ENCODE results near the gene ABHD17B. TPM values are rescaled to one million over a fixed set of nuclear protein-coding genes. Genes with fewer than 3 reads are reported as not detected.

Gene ABHD17B
- total RNA-seq, 1 donor from 2014 or later = 24.7 TPM

DNA sequence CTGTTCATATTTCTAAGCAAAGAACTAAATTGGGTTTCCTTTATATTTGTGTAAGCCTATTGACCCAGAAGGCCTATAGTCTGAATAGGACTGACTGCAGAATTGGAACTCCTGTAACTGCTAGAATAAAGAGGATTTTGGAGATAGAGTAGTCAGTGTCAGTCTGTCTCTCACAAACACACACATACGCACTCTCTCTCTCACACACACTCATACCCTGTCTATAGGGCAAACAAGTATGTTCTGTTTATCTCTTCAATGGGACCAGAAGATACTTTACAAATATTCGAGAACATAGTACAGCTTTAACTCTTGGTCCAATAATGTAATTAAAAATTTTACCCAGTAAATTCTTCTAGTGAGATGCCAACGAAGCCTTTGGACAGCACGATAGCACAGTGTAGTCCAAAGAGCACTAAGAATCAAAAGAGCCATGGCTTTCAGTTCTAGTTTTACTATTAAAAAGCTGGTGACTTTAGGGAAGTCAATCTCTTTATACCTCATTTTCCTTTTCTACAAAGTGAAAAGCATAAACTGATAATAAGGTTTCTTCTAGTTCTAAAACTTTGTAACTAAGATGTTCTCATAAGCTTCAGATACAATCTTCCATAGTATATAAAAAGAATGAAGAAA is 19.3 kb downstream of the ABHD17B start:
- TF ChIP-seq CTCF (IDR thresholded peaks at IDR 0.05; ENCODE audit: insufficient read depth, low read length, severe bottlenecking) = no peak
- Histone ChIP-seq H3K36me3 (ENCODE audit: control insufficient read depth, insufficient read depth, low read length) (no peaks in the 10 kb centered on the region), H3K4me3 (ENCODE audit: low read depth, low read length) (no peak overlapping the region), H3K27me3 (ENCODE audit: control insufficient read depth, insufficient read depth, low read length) (no peaks in the 10 kb centered on the region)
- no peak for FAIRE-seq
- no peak for DNase-seq (ENCODE audit: low read depth)

DNA sequence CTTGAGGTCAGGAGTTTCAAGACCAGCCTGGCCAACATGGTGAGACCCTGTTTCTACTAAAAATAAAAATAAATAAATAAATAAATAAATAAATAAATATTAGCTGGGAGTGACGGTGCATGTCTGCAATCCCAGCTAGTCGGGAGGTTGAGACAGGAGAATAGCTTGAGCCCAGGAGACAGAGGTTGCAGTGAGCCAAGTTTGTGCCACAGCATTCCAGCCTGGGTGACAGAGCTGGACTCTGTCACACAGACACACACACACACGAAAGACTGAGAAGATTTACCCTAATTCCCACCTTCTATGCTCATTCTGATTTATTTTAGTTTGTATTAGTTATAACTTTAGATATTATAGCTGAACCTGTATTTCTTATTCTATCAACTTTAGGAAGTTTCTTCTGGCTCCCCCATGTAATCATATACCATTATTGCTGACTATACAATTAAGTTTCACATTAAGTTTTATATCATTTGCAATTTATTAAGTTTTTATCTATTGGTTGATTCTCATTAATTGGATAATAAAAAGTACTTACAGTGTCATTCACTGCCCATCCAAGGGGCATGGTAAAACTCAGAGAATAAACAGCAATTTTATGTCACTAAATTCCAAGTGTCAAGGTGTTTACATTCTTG is 20.8 kb downstream of the ABHD17B start:
- TF ChIP-seq CTCF (IDR thresholded peaks at IDR 0.05; ENCODE audit: insufficient read depth, low read length, severe bottlenecking) = no peak

DNA sequence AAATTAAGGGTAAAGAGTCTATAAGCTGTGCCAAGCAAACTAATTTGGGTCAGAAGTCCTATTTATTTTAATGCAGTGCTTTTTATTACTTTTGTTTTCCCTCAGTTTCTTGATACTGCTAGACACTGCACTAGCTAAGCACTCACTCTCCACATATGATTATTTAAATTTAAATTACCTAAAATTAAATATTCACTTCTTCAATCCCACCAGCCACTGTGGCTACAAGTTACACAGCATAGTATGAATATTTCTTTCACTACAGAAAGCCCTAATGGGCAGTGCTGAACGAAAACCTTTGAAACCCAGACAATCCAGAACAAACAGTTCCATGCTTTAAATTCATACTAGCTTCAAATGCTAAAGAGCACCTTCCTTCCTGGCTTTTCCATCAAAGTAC is 23.6 kb downstream of the ABHD17B start:
- DNase-seq (ENCODE audit: low read depth) (no peak), FAIRE-seq (no peak)
- Histone ChIP-seq H3K4me3 (ENCODE audit: low read depth, low read length) (no peak overlapping the region), H3K27me3 (ENCODE audit: control insufficient read depth, insufficient read depth, low read length) (no peaks in the 10 kb centered on the region), H3K36me3 (ENCODE audit: control insufficient read depth, insufficient read depth, low read length) (no peaks in the 10 kb centered on the region)
- no peak for TF ChIP-seq CTCF (IDR thresholded peaks at IDR 0.05; ENCODE audit: insufficient read depth, low read length, severe bottlenecking)

More for the DNA sequence above, 20.8 kb downstream of the ABHD17B start:
- H3K36me3 ChIP-seq (ENCODE audit: control insufficient read depth, insufficient read depth, low read length) = no peaks in the 10 kb centered on the region
- DNase-seq (ENCODE audit: low read depth) = no peak
- FAIRE-seq = no peak
- no peaks in the 10 kb centered on the region for H3K27me3 ChIP-seq (ENCODE audit: control insufficient read depth, insufficient read depth, low read length)
- no peak overlapping the region for H3K4me3 ChIP-seq (ENCODE audit: low read depth, low read length)

GRCh38 chr9:71886541-71886940 is 24.5 kb downstream of the ABHD17B start:
- Histone ChIP-seq H3K27me3 (ENCODE audit: control insufficient read depth, insufficient read depth, low read length) (no peaks in the 10 kb centered on the region), H3K4me3 (ENCODE audit: low read depth, low read length) (no peak overlapping the region), H3K36me3 (ENCODE audit: control insufficient read depth, insufficient read depth, low read length) (no peaks in the 10 kb centered on the region)
- no peak for FAIRE-seq
- no peak for TF ChIP-seq CTCF (IDR thresholded peaks at IDR 0.05; ENCODE audit: insufficient read depth, low read length, severe bottlenecking)
- no peak for DNase-seq (ENCODE audit: low read depth)

DNA sequence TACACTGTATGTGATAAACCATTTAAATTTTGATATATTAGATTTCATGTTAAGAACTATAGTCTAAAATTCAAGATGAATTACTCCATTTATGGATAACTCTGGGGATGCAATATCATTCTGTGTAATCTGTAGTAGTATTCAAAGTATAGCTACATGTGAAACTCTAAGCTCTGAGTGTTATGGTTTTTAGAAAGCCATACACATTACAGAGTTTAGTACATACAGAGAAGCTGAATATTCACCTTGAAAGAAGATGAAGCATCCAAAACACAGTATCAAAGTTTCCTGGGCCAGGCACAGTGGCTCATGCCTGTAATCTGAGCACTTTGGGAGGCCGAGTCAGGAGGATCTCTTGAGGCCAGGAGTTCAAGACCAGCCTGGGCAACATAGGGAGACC is 25.0 kb downstream of the ABHD17B start:
- no peak for TF ChIP-seq CTCF (IDR thresholded peaks at IDR 0.05; ENCODE audit: insufficient read depth, low read length, severe bottlenecking)
- DNase-seq (ENCODE audit: low read depth) (no peak), FAIRE-seq (no peak)
- Histone ChIP-seq H3K27me3 (ENCODE audit: control insufficient read depth, insufficient read depth, low read length) (no peaks in the 10 kb centered on the region), H3K36me3 (ENCODE audit: control insufficient read depth, insufficient read depth, low read length) (no peaks in the 10 kb centered on the region), H3K4me3 (ENCODE audit: low read depth, low read length) (no peak overlapping the region)

GRCh38 chr9:71885467-71885866 is 25.5 kb downstream of the ABHD17B start:
- no peak overlapping the region for H3K4me3 ChIP-seq (ENCODE audit: low read depth, low read length)
- no peaks in the 10 kb centered on the region for H3K36me3 ChIP-seq (ENCODE audit: control insufficient read depth, insufficient read depth, low read length)
- TF ChIP-seq CTCF (IDR thresholded peaks at IDR 0.05; ENCODE audit: insufficient read depth, low read length, severe bottlenecking) = no peak
- FAIRE-seq = no peak
- no peaks in the 10 kb centered on the region for H3K27me3 ChIP-seq (ENCODE audit: control insufficient read depth, insufficient read depth, low read length)
- no peak for DNase-seq (ENCODE audit: low read depth)

All from bronchial epithelial cell (primary cell).